H1 (cell line): ENCODE measurements around the gene PRICKLE2. TPM values are rescaled to one million over a fixed set of nuclear protein-coding genes. Genes with fewer than 3 reads are reported as not detected.

Source experiments
- HDAC6 ChIP-seq: IDR thresholded peaks from one replicate; pipeline ENCODE4 v1.7.1; 2012; ENCODE audit warnings: low read depth, mild to moderate bottlenecking, inconsistent platforms, low read length, moderate library complexity
- KDM1A ChIP-seq: fragments of 200-600, 300-600 bp; sonication (generic); IDR thresholded peaks from 2 replicates; pipeline ENCODE4 v1.7.1; 2016; ENCODE audit warnings: mild to moderate bottlenecking, low read length, borderline replicate concordance
- RFX5 ChIP-seq: IDR thresholded peaks from 2 replicates; pipeline ENCODE4 v1.6.1; 2011; ENCODE audit warnings: low read depth, low read length, improper control_type of control experiment, borderline replicate concordance
- SUZ12 ChIP-seq: fragments of 200-600 bp; sonication (generic); IDR thresholded peaks from 2 replicates; pipeline ENCODE4 v1.6.1; 2012; ENCODE audit warnings: mild to moderate bottlenecking, inconsistent platforms, low read length, moderate library complexity, mixed read lengths
- polyA plus RNA-seq, 7 experiments: library from polyadenylated mRNA; depleted of rRNA in 3 of 7; stranded (reverse) in 5 of 7; unstranded in 2 of 7; fragments of >200 nt in 5 of 7; fragments of 200-250 nt in 2 of 7; gene quantifications; 1 replicate in 5 of 7; 2 replicates in 1 of 7; 4 replicates in 1 of 7; pipeline versions ENCODE4 v1.2.1 to v1.2.3, GENCODE V29; 2011 to 2013; ENCODE audit warnings: missing spikeins in 2 of 7, mixed read lengths in 2 of 7
- total RNA-seq: library from RNA; stranded (reverse); fragmentation: NEBNext Ultra II Directional; extraction: Animal tissue kit (Norgen Biotek cat#: 25700); gene quantifications from 2 replicates; pipeline ENCODE4 v1.2.1, GENCODE V29; 2021

The PRICKLE2 gene
- total and polyA plus RNA-seq, 2 of the 8 experiments (the other 6 are each of a cell fraction or from before 2014, with no cell fraction given) = 2.9 to 8.0 TPM

- TF ChIP-seq RFX5 (no peak), KDM1A (no peak), HDAC6 (no peak), SUZ12 (no peak)
These were observed 32.0 kb upstream of the PRICKLE2 start (continued) for GRCh38 chr3:64257100-64257755.
